WERI-Rb-1 (cell line): Measurements from ENCODE around the gene KIF24.
"Not testable (repeated sequence)": the region's sequence is repeated elsewhere in the genome, so short reads cannot be mapped to it uniquely, and the experiment has no call there.

ENCODE experiments used
- DNase-seq: peaks from one replicate; pipeline ENCODE4 v3.0.0-alpha.2; 2020
- H3K27ac ChIP-seq: fragments of 250-450 bp; sonication (Bioruptor Pico); 2 replicates; pipeline ENCODE4 v1.5.1; 2020; ENCODE audit warnings: mild to moderate bottlenecking, moderate library complexity
- H3K27me3 ChIP-seq: fragments of 250-450 bp; sonication (Bioruptor Pico); 2 replicates; pipeline ENCODE4 v1.5.1; 2021; ENCODE audit warnings: mild to moderate bottlenecking, low read depth, moderate library complexity; ENCODE audit not compliant: insufficient read depth, severe bottlenecking
- H3K36me3 ChIP-seq: fragments of 250-450 bp; sonication (Bioruptor Pico); 2 replicates; pipeline ENCODE4 v1.5.1; 2020; ENCODE audit warnings: mild to moderate bottlenecking, moderate library complexity
- H3K4me3 ChIP-seq: 2 replicates; pipeline ENCODE4 v1.5.1; 2011; ENCODE audit warnings: low read depth, mild to moderate bottlenecking, control low read depth, low read length
- H3K9me3 ChIP-seq: fragments of 250-450 bp; sonication (Bioruptor Pico); 2 replicates; pipeline ENCODE4 v1.5.1; 2021; ENCODE audit warnings: mild to moderate bottlenecking, moderate library complexity; ENCODE audit not compliant: severe bottlenecking
- CTCF ChIP-seq: IDR thresholded peaks from 2 replicates; pipeline ENCODE4 v1.5.1; 2011; ENCODE audit warnings: low read depth, mild to moderate bottlenecking, control low read depth, inconsistent platforms, low read length

KIF24 gene

GRCh38 chr9:34310215-34310614 lies 18.9 kb downstream of the KIF24 start:
- Histone ChIP-seq H3K4me3 (no peak overlapping the region), H3K27ac (no peak overlapping the region), H3K9me3 (no peaks in the 10 kb centered on the region), H3K36me3 (peaks cover 5% of the 10 kb centered on the region; the same call in 1 of the 2 replicates), H3K27me3 (no peaks in the 10 kb centered on the region)
- no peak for TF ChIP-seq CTCF
- DNase-seq: no peak

GRCh38 chr9:34308316-34308715 lies 20.8 kb downstream of the KIF24 start:
- DNase-seq, H3K27me3 ChIP-seq, H3K27ac ChIP-seq, H3K4me3 ChIP-seq, H3K36me3 ChIP-seq, H3K9me3 ChIP-seq: not testable (repeated sequence)

GRCh38 chr9:34301064-34301463 lies 28.0 kb downstream of the KIF24 start:
- H3K36me3 ChIP-seq, H3K27me3 ChIP-seq, H3K4me3 ChIP-seq, H3K27ac ChIP-seq, DNase-seq, H3K9me3 ChIP-seq: not testable (repeated sequence)

- Histone ChIP-seq H3K9me3 (no peaks in the 10 kb centered on the region), H3K27me3 (no peaks in the 10 kb centered on the region), H3K27ac (no peak overlapping the region), H3K4me3 (no peak overlapping the region), H3K36me3 (no peaks in the 10 kb centered on the region; the same call in none of the 2 replicates)
- DNase-seq: no peak
- no peak for TF ChIP-seq CTCF
Observed at GRCh38 chr9:34292552-34292951, 36.5 kb downstream of the KIF24 start.

GRCh38 chr9:34291423-34291822 lies 37.6 kb downstream of the KIF24 start:
- no peak for TF ChIP-seq CTCF
- H3K4me3 ChIP-seq: no peak overlapping the region
- H3K27me3 ChIP-seq: no peaks in the 10 kb centered on the region
- H3K36me3 ChIP-seq: no peaks in the 10 kb centered on the region; the same call in none of the 2 replicates
- DNase-seq: no peak
- H3K9me3 ChIP-seq: no peaks in the 10 kb centered on the region
- no peak overlapping the region for H3K27ac ChIP-seq

GRCh38 chr9:34291023-34291422 lies 38.0 kb downstream of the KIF24 start:
- H3K27me3 ChIP-seq: no peaks in the 10 kb centered on the region
- H3K27ac ChIP-seq: no peak overlapping the region
- no peak overlapping the region for H3K4me3 ChIP-seq
- no peak for DNase-seq
- no peaks in the 10 kb centered on the region; the same call in none of the 2 replicates for H3K36me3 ChIP-seq
- H3K9me3 ChIP-seq: no peaks in the 10 kb centered on the region
- no peak for TF ChIP-seq CTCF

- Histone ChIP-seq H3K27me3 (no peaks in the 10 kb centered on the region), H3K4me3 (no peak overlapping the region), H3K27ac (no peak overlapping the region), H3K9me3 (no peaks in the 10 kb centered on the region), H3K36me3 (peaks cover 4% of the 10 kb centered on the region)
- no peak for TF ChIP-seq CTCF
- DNase-seq: peak; percentile 24
Observed at GRCh38 chr9:34289159-34289558, 39.9 kb downstream of the KIF24 start.
